Mesothelial cell of epicardium (in vitro differentiated cells): Measurements from ENCODE around the gene ANLN. TPM values are rescaled to one million over a fixed set of nuclear protein-coding genes. Genes with fewer than 3 reads are reported as not detected.

Experiments
- DNase-seq, 2 experiments: peaks; one replicate each; pipeline ENCODE4 v3.0.0; 2021; ENCODE audit warnings: low spot score in 2 of 2; ENCODE audit not compliant: unreplicated experiment in 2 of 2
- H3K27ac Mint-ChIP-seq: 2 replicates; pipeline ENCODE4 v1.8.0; 2021; ENCODE audit warnings: mixed read lengths
- H3K27me3 Mint-ChIP-seq: 2 replicates; pipeline ENCODE4 v1.8.0; 2021; ENCODE audit warnings: low read depth, mixed read lengths
- H3K36me3 Mint-ChIP-seq: 2 replicates; pipeline ENCODE4 v1.8.0; 2021; ENCODE audit warnings: mixed read lengths
- H3K4me1 Mint-ChIP-seq: 2 replicates; pipeline ENCODE4 v1.8.0; 2021; ENCODE audit warnings: mixed read lengths
- H3K4me3 Mint-ChIP-seq: 2 replicates; pipeline ENCODE4 v1.8.0; 2021; ENCODE audit warnings: mild to moderate bottlenecking, moderate library complexity, mixed read lengths
- H3K9me3 Mint-ChIP-seq: 2 replicates; pipeline ENCODE4 v1.8.0; 2021; ENCODE audit warnings: mixed read lengths
- total RNA-seq: library from RNA; stranded (reverse); gene quantifications from 3 replicates; pipeline ENCODE4 v1.2.1, GENCODE V29; 2021
- TF ChIP-seq, protein P1 (sequence below): fragments of 200-600 bp; sonication (generic); IDR thresholded peaks from one replicate; pipeline ENCODE4 v1.5.0; 2021; ENCODE audit warnings: antibody characterized with exemption; ENCODE audit not compliant: unreplicated experiment

ANLN gene
- total RNA-seq, 1 donor from 2014 or later, result 31.2 TPM

DNA sequence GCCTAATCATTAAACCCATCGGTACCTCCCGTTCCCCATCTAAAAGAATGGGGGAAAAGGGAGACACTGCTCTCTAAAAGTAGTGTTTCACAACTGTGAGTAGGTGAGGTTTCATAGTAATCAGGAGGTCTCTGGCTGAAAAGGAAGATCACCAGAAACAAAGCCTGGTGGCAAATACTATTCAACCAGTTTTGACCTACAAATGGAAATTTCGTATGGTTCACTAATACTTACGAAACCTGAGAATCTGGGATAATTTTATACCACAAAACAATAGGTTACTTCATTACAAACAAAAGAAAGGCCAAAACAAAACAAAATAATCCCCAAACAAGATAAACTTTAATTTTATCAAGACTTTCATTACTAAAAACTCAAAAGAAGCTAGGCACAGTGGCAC, 28.4 kb upstream of the ANLN start:
- no peak for DNase-seq
- H3K4me3 Mint-ChIP-seq, result no peak overlapping the region
- H3K4me1 Mint-ChIP-seq, result peaks cover 10% of the 10 kb centered on the region
- TF ChIP-seq, protein P1, sequence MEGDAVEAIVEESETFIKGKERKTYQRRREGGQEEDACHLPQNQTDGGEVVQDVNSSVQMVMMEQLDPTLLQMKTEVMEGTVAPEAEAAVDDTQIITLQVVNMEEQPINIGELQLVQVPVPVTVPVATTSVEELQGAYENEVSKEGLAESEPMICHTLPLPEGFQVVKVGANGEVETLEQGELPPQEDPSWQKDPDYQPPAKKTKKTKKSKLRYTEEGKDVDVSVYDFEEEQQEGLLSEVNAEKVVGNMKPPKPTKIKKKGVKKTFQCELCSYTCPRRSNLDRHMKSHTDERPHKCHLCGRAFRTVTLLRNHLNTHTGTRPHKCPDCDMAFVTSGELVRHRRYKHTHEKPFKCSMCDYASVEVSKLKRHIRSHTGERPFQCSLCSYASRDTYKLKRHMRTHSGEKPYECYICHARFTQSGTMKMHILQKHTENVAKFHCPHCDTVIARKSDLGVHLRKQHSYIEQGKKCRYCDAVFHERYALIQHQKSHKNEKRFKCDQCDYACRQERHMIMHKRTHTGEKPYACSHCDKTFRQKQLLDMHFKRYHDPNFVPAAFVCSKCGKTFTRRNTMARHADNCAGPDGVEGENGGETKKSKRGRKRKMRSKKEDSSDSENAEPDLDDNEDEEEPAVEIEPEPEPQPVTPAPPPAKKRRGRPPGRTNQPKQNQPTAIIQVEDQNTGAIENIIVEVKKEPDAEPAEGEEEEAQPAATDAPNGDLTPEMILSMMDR, result no peak
- no peaks in the 10 kb centered on the region for H3K36me3 Mint-ChIP-seq
- H3K27me3 Mint-ChIP-seq, result peaks cover 17% of the 10 kb centered on the region
- no peak overlapping the region for H3K27ac Mint-ChIP-seq
- no peaks in the 10 kb centered on the region for H3K9me3 Mint-ChIP-seq

- Mint-ChIP-seq H3K4me1 (peaks cover 10% of the 10 kb centered on the region), H3K27ac (no peak overlapping the region), H3K27me3 (peaks cover 24% of the 10 kb centered on the region), H3K36me3 (no peaks in the 10 kb centered on the region), H3K4me3 (no peak overlapping the region), H3K9me3 (no peaks in the 10 kb centered on the region)
- TF ChIP-seq, protein P1, result no peak
- DNase-seq, result no peak
Observed at GRCh38 chr7:36363515-36363914, 26.1 kb upstream of the ANLN start.

GRCh38 chr7:36366005-36366717, 23.5 kb upstream of the ANLN start:
- H3K27me3 Mint-ChIP-seq, result peaks cover 27% of the 10 kb centered on the region
- no peak for DNase-seq
- no peaks in the 10 kb centered on the region for H3K4me1 Mint-ChIP-seq
- H3K27ac Mint-ChIP-seq, result peak overlapping the region; percentile 75
- H3K36me3 Mint-ChIP-seq, result no peaks in the 10 kb centered on the region
- TF ChIP-seq, protein P1, result no peak
- H3K9me3 Mint-ChIP-seq, result no peaks in the 10 kb centered on the region
- H3K4me3 Mint-ChIP-seq, result peak overlapping the region; percentile 93

DNA sequence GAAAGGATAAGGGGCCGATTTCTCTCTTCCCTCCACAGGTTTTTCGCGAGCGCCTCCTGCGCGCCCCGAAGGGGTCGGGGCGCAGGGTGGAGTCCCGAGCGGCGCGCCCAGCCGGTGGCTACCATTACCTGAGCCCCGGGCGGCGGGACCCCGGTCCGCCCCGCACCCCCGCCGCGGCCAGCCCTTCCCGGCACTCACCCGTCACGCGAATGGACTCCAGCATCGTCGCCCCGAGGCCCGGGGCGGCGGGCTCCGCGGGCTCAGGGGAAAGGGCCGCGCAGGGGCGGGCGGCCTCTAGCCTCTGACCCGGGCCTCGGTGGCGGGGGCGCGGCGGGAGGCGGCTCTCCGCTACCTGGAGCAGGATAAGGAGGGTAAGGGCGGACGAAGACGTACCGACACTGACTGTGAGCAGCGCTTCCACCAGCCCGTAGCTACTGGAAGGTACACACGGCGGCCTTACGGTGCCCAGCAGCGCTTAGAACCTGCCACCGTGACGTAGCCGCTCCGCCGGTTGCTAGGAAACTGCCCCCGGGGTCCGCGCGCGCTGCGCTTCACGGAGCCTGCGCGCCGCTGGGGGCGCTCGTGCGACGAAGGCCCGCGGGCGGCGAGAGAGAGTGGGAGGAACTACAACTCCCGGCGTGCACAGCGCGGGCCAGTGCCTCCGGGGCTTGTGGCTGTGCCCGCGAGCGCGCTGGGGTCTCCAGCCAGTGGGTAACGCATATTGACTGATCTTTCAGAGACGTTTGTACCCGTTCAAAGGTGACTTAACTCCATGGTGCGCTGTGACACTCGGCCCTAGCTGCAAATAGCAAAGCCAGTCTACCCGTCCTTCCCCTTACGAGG, 22.7 kb upstream of the ANLN start:
- Mint-ChIP-seq H3K27ac (peak overlapping the region; percentile 75), H3K9me3 (no peaks in the 10 kb centered on the region), H3K27me3 (peaks cover 27% of the 10 kb centered on the region), H3K36me3 (no peaks in the 10 kb centered on the region), H3K4me1 (peaks cover 2% of the 10 kb centered on the region), H3K4me3 (peak overlapping the region; percentile 93)
- peak; percentile 89 to 96 for DNase-seq
- TF ChIP-seq, protein P1, result peak; percentile 89

GRCh38 chr7:36367561-36368077, 22.0 kb upstream of the ANLN start:
- TF ChIP-seq, protein P1, result no peak
- Mint-ChIP-seq H3K4me3 (peak overlapping the region; percentile 93), H3K9me3 (no peaks in the 10 kb centered on the region), H3K27me3 (peaks cover 27% of the 10 kb centered on the region), H3K27ac (no peak overlapping the region), H3K36me3 (no peaks in the 10 kb centered on the region), H3K4me1 (peaks cover 6% of the 10 kb centered on the region)
- no peak for DNase-seq
